Neural progenitor cell (in vitro differentiated cells): ENCODE results near the gene AKAP9. TPM values are rescaled to one million over a fixed set of nuclear protein-coding genes. Genes with fewer than 3 reads are reported as not detected.

ENCODE experiments used
- DNase-seq: peaks from one replicate; pipeline ENCODE4 v3.0.0-alpha.2; 2016; ENCODE audit warnings: low spot score
- H2AFZ ChIP-seq: fragments of 200-600 bp; sonication (generic); replicated peaks from 2 replicates; pipeline ENCODE4 v1.6.1; 2016; ENCODE audit warnings: antibody characterized with exemption
- H3F3A ChIP-seq: fragments of 200-600 bp; sonication (generic); 2 replicates; pipeline ENCODE4 v1.6.1; 2016; ENCODE audit warnings: antibody characterized with exemption, low read depth
- H3K27ac ChIP-seq: fragments of 200-600 bp; sonication (generic); 2 replicates; pipeline ENCODE4 v1.5.1; 2016; ENCODE audit warnings: mild to moderate bottlenecking
- H3K27me3 ChIP-seq: fragments of 200-600 bp; sonication (generic); 2 replicates; pipeline ENCODE4 v1.6.1; 2016; ENCODE audit warnings: mild to moderate bottlenecking, moderate library complexity
- H3K36me3 ChIP-seq: fragments of 200-600 bp; sonication (generic); 2 replicates; pipeline ENCODE4 v1.5.1; 2016
- H3K4me1 ChIP-seq: fragments of 200-600 bp; sonication (generic); 2 replicates; pipeline ENCODE4 v1.6.1; 2016; ENCODE audit warnings: mixed run types
- H3K4me2 ChIP-seq: fragments of 200-600 bp; sonication (generic); 2 replicates; pipeline ENCODE4 v1.6.1; 2016
- H3K4me3 ChIP-seq: fragments of 200-600 bp; sonication (generic); 2 replicates; pipeline ENCODE4 v1.5.1; 2016
- H3K79me2 ChIP-seq: fragments of 200-600 bp; sonication (generic); 2 replicates; pipeline ENCODE4 v1.6.1; 2016; ENCODE audit warnings: low read depth
- H3K9ac ChIP-seq: fragments of 200-600 bp; sonication (generic); 2 replicates; pipeline ENCODE4 v1.6.1; 2016
- H3K9me3 ChIP-seq: fragments of 200-600 bp; sonication (generic); 2 replicates; pipeline ENCODE4 v1.5.1; 2016; ENCODE audit warnings: low read depth
- H4K20me1 ChIP-seq: fragments of 200-600 bp; sonication (generic); 2 replicates; pipeline ENCODE4 v1.6.1; 2016; ENCODE audit warnings: low read depth
- H3K27ac Mint-ChIP-seq: 3 replicates; pipeline ENCODE4 v1.8.0; 2021; ENCODE audit warnings: mixed read lengths
- H3K27me3 Mint-ChIP-seq: 2 replicates; pipeline ENCODE4 v1.8.0; 2022; ENCODE audit warnings: low read depth, mild to moderate bottlenecking, inconsistent platforms, moderate library complexity, mixed read lengths; ENCODE audit not compliant: insufficient read depth
- H3K36me3 Mint-ChIP-seq: 3 replicates; pipeline ENCODE4 v1.8.0; 2021; ENCODE audit warnings: mixed read lengths
- H3K4me1 Mint-ChIP-seq: 3 replicates; pipeline ENCODE4 v1.8.0; 2021; ENCODE audit warnings: mixed read lengths
- H3K4me3 Mint-ChIP-seq: 3 replicates; pipeline ENCODE4 v1.8.0; 2021; ENCODE audit warnings: mild to moderate bottlenecking, moderate library complexity, mixed read lengths
- H3K9me3 Mint-ChIP-seq: 3 replicates; pipeline ENCODE4 v1.8.0; 2020; ENCODE audit warnings: mixed read lengths
- CTCF ChIP-seq: fragments of 200-600 bp; sonication (generic); IDR thresholded peaks from 2 replicates; pipeline ENCODE4 v1.5.1; 2017; ENCODE audit warnings: antibody characterized with exemption, mild to moderate bottlenecking
- EZH2 ChIP-seq: fragments of 200-600 bp; sonication (generic); IDR thresholded peaks from 2 replicates; pipeline ENCODE4 v1.6.1; 2017; ENCODE audit warnings: antibody characterized with exemption, mild to moderate bottlenecking, moderate library complexity
- EZH2phosphoT487 ChIP-seq: fragments of 200-600 bp; sonication (generic); IDR thresholded peaks from 2 replicates; pipeline ENCODE4 v1.6.1; 2017; ENCODE audit warnings: antibody characterized with exemption
- total RNA-seq: library from RNA; depleted of rRNA; stranded (reverse); fragments of >200 nt; gene quantifications from 2 replicates; pipeline ENCODE4 v1.2.3, GENCODE V29; 2015; ENCODE audit warnings: low replicate concordance

Gene AKAP9
- total RNA-seq, 1 donor from 2014 or later, result 93.4 TPM

DNA sequence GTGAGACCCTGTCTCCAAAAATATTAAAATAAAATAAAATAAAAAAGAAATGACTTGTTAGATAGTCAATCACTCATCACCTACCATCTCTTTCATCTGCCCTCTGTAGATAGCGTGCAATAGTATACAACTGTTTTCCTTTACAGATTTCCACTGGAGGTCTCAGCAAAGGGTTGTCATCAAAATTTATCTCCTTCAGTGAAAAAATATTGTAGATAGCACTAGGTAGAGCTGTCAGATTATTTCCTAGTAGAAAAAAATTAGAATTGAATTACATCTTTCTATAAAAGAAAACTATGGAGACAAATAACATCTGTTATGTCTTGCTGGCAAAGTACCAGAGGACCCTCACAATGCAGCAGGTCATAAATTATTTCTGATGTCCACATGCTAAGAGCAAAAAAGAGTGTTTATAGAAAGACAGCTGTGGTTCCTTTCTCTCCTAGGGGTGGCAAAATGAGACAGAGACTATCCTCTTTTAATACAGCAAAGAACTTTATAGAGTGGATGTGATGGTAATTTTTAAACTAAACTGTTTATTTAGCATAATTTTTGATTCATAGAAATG, 209.9 kb downstream of the AKAP9 start:
- Histone ChIP-seq H4K20me1 (no peaks in the 10 kb centered on the region), H3K9ac (no peak overlapping the region), H3K4me3 (no peak overlapping the region), H3K27ac (no peak overlapping the region), H3K27me3 (no peaks in the 10 kb centered on the region), H3K36me3 (no peaks in the 10 kb centered on the region), H3K4me1 (no peaks in the 10 kb centered on the region), H3K9me3 (no peaks in the 10 kb centered on the region), H2AFZ (no peak overlapping the region), H3K4me2 (no peak overlapping the region), H3F3A (no peaks in the 10 kb centered on the region), H3K79me2 (no peaks in the 10 kb centered on the region)
- no peaks in the 10 kb centered on the region for H3K9me3 Mint-ChIP-seq
- no peaks in the 10 kb centered on the region for H3K27me3 Mint-ChIP-seq
- H3K4me1 Mint-ChIP-seq, result no peaks in the 10 kb centered on the region
- H3K4me3 Mint-ChIP-seq, result no peak overlapping the region
- no peak overlapping the region for H3K27ac Mint-ChIP-seq
- DNase-seq, result no peak
- no peak for TF ChIP-seq CTCF
- no peak for TF ChIP-seq EZH2phosphoT487
- no peak for TF ChIP-seq EZH2
- no peaks in the 10 kb centered on the region for H3K36me3 Mint-ChIP-seq

GRCh38 chr7:92155108-92155739, 214.6 kb downstream of the AKAP9 start:
- H3K27ac Mint-ChIP-seq, result no peak overlapping the region
- TF ChIP-seq EZH2 (no peak), CTCF (no peak), EZH2phosphoT487 (no peak)

DNA sequence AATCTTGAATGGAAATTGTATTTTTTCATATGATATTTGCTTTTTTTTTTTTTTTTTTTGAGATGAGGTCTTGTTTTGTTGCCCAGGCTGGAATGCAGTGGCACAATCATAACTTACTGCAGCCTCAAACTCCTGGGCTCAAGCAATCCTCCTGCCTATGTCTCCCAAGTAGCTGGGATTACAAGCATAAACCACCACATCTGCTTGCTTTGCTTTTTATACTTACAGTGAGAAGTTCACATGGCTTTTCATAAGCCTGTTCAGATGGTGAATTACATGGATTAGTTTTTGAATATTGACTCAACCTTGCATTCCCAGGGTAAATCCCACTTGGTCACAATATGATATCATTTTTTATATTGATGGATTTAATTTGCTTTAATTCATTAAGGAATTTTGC, 216.3 kb downstream of the AKAP9 start:
- no peak overlapping the region for H3K9ac ChIP-seq
- DNase-seq, result no peak
- no peak for TF ChIP-seq CTCF
- TF ChIP-seq EZH2phosphoT487, result no peak
- no peak for TF ChIP-seq EZH2
- no peaks in the 10 kb centered on the region for H4K20me1 ChIP-seq
- Mint-ChIP-seq H3K4me1 (no peaks in the 10 kb centered on the region), H3K27ac (no peak overlapping the region), H3K4me3 (no peak overlapping the region), H3K36me3 (no peaks in the 10 kb centered on the region), H3K27me3 (no peaks in the 10 kb centered on the region), H3K9me3 (no peaks in the 10 kb centered on the region)
- H3K79me2 ChIP-seq, result no peaks in the 10 kb centered on the region
- H3K27me3 ChIP-seq, result no peaks in the 10 kb centered on the region
- H2AFZ ChIP-seq, result no peak overlapping the region
- H3K4me3 ChIP-seq, result no peak overlapping the region
- H3K4me2 ChIP-seq, result no peak overlapping the region
- H3K4me1 ChIP-seq, result no peaks in the 10 kb centered on the region
- no peaks in the 10 kb centered on the region for H3F3A ChIP-seq
- no peaks in the 10 kb centered on the region for H3K9me3 ChIP-seq
- H3K36me3 ChIP-seq, result no peaks in the 10 kb centered on the region
- H3K27ac ChIP-seq, result no peak overlapping the region

More at GRCh38 chr7:92155108-92155739, 214.6 kb downstream of the AKAP9 start:
- H3K9me3 Mint-ChIP-seq, result no peaks in the 10 kb centered on the region
- H3K4me1 Mint-ChIP-seq, result no peaks in the 10 kb centered on the region
- no peak overlapping the region for H3K4me2 ChIP-seq
- no peak for DNase-seq
- no peaks in the 10 kb centered on the region for H3K9me3 ChIP-seq
- H3K4me3 ChIP-seq, result no peak overlapping the region
- H3K27me3 ChIP-seq, result no peaks in the 10 kb centered on the region
- H3K27me3 Mint-ChIP-seq, result no peaks in the 10 kb centered on the region
- H3K79me2 ChIP-seq, result no peaks in the 10 kb centered on the region
- H4K20me1 ChIP-seq, result no peaks in the 10 kb centered on the region
- H3K27ac ChIP-seq, result no peak overlapping the region
- H2AFZ ChIP-seq, result no peak overlapping the region
- no peaks in the 10 kb centered on the region for H3K4me1 ChIP-seq
- no peaks in the 10 kb centered on the region for H3F3A ChIP-seq
- no peak overlapping the region for H3K9ac ChIP-seq
- H3K36me3 ChIP-seq, result no peaks in the 10 kb centered on the region
- no peaks in the 10 kb centered on the region for H3K36me3 Mint-ChIP-seq
- H3K4me3 Mint-ChIP-seq, result no peak overlapping the region
